ENCODE data around the gene TVP23A.

The TVP23A gene

DNA sequence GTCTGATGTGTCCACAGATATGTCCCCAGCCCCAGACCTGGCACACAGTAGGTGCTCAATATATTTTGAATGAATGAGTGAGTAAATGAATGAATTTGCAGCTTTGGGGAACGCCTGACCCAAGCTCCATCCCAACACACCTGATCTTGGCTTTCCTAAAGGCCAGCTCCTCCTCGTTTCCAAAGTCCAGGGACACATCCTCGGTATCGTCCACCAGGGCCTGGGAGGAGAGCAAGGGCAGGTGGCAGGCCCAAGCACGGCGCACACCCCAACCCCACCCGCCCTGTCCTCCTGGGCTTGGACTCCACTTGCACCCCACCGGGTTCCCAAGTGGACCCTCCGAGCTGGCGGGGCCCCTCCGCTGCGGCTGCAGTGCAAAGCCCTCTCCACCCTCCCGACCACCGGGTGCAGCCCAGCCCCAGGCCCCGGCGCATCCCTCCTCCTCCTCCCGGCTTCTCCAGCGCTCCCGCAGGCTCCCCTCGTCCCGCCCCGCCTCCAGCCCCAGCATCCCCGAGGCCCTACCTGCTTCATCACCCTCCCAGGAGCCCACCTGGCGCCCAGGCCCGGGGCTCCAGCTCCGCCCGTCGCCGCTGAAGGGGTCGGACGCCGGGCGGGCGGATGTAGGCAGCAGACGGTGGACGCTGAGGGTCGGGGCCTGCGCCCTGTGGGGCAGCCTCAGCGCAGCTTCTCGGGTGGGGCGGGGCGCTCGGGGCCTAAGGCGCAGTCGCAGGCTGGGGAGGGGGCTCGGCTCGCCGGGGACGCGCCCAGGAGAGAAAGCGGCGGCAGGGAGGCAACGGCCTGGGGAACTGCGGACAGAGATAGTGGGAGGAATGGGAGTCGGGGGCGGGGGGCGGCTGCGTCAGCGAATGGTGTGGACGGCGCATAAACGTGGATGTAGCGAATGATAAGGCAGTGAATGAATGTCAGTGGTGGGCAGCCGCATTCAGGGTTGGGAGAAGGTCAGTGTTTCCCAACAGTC lies at the start of gene TVP23A:
TSS of gene TVP23A (minus strand) at position 832 of the 979 bp plus-strand sequence. CDS start at position 531, 301 bp downstream.
- DNase-seq (ENCODE audit: extremely low read depth, low read depth) = no peak
- no peak within 1 kb of the TSS for H3K4me3 ChIP-seq (replicated peaks; ENCODE audit: low read depth, low read length)
- TF ChIP-seq, protein P1, sequence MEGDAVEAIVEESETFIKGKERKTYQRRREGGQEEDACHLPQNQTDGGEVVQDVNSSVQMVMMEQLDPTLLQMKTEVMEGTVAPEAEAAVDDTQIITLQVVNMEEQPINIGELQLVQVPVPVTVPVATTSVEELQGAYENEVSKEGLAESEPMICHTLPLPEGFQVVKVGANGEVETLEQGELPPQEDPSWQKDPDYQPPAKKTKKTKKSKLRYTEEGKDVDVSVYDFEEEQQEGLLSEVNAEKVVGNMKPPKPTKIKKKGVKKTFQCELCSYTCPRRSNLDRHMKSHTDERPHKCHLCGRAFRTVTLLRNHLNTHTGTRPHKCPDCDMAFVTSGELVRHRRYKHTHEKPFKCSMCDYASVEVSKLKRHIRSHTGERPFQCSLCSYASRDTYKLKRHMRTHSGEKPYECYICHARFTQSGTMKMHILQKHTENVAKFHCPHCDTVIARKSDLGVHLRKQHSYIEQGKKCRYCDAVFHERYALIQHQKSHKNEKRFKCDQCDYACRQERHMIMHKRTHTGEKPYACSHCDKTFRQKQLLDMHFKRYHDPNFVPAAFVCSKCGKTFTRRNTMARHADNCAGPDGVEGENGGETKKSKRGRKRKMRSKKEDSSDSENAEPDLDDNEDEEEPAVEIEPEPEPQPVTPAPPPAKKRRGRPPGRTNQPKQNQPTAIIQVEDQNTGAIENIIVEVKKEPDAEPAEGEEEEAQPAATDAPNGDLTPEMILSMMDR (IDR thresholded peaks at IDR 0.05; ENCODE audit: low read depth, low read length, missing control alignments) = no peak

DNA sequence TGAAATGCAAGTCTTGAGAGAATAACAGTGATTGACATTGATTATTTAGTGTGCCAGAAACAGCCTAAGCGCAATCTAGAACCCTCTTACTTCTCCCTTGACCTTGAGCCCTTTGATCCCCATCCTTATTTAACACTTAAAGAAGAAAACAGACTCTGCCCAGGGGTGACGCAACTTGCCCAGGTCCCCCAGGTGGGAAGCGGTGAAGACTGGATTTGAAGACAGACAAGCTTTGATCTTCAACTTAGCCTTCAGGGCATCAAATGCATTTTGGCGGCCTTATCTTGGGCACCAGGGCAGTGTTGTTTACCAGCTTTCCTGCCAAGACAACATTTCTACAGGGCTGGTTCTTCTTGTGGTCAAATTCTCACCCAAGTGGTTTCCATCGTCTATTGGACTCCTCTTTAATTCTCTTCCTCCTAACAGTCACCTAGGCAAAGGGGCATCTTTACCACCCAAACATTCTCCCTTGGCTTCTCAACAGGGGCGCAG lies 49.6 kb upstream of the TVP23A start:
- no peak for DNase-seq (ENCODE audit: extremely low read depth, low read depth)
- TF ChIP-seq, protein P1 (IDR thresholded peaks at IDR 0.05; ENCODE audit: low read depth, low read length, missing control alignments) = no peak
- no peak overlapping the region for H3K4me3 ChIP-seq (replicated peaks; ENCODE audit: low read depth, low read length)

DNA sequence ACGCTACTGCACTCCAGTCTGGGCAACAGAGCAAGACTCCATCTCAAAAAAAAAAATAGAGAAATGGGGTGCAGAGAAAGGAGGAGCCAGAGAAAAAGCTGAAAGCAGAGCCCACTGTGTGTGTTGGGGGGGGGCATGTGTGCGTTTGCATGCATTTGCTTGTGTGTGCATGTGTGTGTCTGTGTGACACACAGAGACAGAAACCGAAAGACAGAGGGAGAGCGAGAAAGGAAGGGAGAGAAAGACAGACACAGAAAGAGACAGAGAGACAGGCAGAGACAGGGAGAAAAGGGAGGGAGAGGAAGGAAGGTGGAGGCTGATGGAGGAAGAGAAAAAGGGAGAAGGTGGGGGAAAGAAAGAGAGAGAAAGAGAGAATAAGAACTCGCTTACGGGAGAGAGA lies 48.6 kb upstream of the TVP23A start:
- TF ChIP-seq, protein P1 (IDR thresholded peaks at IDR 0.05; ENCODE audit: low read depth, low read length, missing control alignments) = no peak
- DNase-seq (ENCODE audit: extremely low read depth, low read depth) = no peak
- no peak overlapping the region for H3K4me3 ChIP-seq (replicated peaks; ENCODE audit: low read depth, low read length)

DNA sequence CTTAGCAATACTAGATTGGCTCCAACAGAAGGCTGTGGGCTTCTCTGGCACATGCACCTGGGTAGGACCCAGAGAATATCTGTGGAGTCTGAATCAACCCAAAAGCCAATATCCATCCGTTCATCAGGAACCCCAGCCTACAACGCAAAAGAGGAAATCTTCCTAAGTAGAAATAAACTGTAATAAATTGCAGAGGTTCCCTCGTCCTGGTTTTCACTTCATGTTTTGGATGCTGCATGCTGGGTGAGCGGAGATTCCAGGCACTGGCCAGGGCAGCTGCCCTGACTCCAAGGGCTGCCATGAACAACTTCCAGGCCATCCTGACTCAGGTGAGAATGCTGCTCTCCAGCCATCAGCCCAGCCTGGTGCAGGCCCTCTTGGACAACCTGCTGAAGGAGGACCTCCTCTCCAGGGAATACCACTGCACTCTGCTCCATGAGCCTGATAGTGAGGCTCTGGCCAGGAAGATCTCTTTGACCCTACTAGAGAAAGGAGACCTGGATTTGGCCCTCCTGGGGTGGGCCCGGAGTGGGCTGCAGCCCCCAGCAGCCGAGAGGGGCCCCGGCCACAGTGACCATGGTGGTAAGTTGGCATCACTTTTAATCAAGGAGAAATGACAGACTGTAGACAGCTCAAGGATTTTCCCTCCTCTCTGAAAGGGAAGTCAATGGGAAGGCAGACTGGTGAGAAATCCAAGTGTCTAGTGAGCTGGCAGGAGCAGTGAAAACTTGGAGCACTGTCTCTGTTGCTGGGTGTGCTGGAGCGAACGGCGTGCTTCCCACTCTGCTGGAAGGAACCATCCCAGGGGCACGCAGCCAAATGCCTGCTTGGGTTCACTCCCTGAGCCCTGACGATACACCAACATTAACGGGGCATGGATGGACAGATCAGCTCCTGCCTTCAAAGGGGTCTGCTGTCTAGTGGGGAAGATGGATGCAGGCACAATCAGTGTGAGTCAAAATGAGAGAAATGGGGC lies 47.7 kb upstream of the TVP23A start:
- TF ChIP-seq, protein P1 (IDR thresholded peaks at IDR 0.05; ENCODE audit: low read depth, low read length, missing control alignments) = no peak
- H3K4me3 ChIP-seq (replicated peaks; ENCODE audit: low read depth, low read length) = no peak overlapping the region
- DNase-seq (ENCODE audit: extremely low read depth, low read depth) = no peak

DNA sequence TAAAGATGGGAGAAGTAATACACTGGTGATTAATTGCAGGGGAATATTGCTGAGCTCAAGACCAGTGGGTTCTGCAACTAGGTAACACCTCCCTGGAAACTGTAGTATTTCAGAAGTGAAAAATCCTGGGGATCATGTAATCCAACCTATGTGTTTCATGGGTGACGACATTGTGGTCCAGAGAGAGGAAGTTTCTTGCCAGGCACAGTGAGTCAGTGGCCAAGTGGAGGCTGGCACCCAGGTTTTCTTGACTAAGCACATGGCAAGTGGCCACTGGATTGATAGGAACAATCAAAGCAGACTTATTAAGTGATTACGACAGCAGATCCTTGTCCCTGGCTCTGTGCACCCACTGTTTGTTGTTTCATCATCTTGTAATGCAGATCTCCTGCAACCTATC lies 43.8 kb upstream of the TVP23A start:
- TF ChIP-seq, protein P1 (IDR thresholded peaks at IDR 0.05; ENCODE audit: low read depth, low read length, missing control alignments) = no peak
- H3K4me3 ChIP-seq (replicated peaks; ENCODE audit: low read depth, low read length) = no peak overlapping the region
- no peak for DNase-seq (ENCODE audit: extremely low read depth, low read depth)

DNA sequence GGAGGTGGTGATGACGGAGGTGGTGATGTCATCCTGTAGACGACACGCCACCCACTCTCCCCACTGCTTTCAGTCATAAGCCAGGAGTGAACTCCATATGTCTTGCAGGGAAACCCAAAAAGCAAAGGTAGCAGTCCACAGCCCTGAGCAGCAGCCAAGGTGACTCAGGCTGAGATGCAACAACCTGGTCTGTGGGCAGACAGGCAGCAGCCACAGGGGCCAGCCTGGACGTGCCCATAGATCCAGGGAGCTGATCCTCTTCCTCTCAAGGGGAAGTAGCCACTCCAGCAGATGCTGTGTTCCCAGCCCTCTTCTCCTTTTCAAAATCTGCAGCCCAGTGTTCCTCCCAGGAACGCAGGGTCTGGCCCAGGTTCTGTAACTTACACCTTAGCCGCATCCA lies 41.1 kb upstream of the TVP23A start:
- DNase-seq (ENCODE audit: extremely low read depth, low read depth) = no peak
- no peak overlapping the region for H3K4me3 ChIP-seq (replicated peaks; ENCODE audit: low read depth, low read length)
- TF ChIP-seq, protein P1 (IDR thresholded peaks at IDR 0.05; ENCODE audit: low read depth, low read length, missing control alignments) = no peak
